GM12872 (cell line): Measurements from ENCODE around the gene CAPN7.

ENCODE experiments used
- CTCF ChIP-seq: IDR thresholded peaks from 3 replicates; pipeline ENCODE4 v1.5.1; 2011; ENCODE audit warnings: low read depth, mild to moderate bottlenecking, low read length, moderate library complexity; ENCODE audit not compliant: insufficient read depth

Gene CAPN7

GRCh38 chr3:15228147-15228546, 22.1 kb downstream of the CAPN7 start:
- TF ChIP-seq CTCF = no peak

DNA sequence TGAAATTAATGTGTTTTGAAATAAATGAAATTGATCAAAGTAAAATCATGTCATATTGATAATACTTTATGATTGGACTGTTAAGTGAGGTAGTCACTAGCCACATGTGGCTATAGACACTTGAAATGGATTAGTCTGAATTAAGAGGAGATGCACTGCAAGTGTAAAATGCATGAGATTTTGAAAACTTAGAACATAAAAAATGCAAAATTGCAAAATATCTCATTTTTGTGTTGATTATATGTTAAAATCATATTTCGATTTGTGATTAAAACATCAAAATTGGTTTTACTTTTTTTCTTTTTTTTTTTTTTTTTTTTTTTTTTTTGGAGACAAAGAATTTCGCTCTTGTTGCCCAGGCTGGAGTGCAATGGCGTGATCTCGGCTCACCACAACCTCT, 23.2 kb downstream of the CAPN7 start:
- no peak for TF ChIP-seq CTCF

DNA sequence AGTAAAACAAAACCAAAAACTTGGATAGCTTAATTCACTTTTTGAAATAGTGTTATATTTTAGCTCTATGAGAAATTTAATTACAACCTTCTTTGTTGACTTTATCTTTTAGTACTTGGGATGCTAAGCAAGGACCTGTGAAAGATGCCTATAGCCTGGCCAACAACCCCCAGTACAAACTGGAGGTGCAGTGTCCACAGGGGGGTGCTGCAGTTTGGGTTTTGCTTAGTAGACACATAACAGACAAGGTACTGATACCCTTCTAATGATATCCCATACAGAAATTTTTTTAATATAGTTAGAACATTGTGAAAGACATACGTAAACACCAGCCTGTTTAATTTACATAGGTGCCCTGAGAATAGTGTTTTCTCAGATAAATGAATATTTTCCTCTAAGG, 35.3 kb downstream of the CAPN7 start:
- TF ChIP-seq CTCF = peak; percentile 51; the same call in 2 of the 3 replicates

DNA sequence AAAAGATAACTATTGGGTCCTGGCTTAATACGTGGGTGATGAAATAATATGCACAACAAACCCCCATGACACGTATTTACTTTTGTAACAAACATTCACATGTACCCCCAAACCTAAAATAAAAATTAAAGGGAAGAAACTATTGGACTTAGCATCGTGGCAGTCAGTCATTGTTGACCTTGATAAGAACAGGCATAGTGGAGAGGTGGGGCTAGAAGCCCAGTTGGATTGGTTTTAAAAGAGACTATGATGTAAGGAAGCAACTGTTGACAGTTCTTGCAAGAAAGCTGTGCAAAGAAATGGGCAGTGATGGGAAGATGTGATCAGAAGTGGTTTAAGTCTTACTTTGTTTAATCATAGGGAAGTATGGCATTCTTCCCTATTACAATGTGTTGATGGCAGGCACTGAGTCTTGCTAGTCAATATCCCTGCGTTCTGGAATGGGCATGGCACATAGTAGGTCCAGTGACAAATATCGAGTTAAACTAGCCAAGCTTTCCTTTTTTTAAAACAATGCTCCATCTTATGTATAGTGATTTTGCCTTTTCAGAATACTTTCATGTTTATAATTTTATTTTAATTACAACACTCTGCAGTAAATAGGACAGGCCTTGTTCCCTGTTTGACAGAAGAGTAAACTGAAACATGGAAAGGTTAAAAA, 37.9 kb downstream of the CAPN7 start:
- TF ChIP-seq CTCF = no peak

DNA sequence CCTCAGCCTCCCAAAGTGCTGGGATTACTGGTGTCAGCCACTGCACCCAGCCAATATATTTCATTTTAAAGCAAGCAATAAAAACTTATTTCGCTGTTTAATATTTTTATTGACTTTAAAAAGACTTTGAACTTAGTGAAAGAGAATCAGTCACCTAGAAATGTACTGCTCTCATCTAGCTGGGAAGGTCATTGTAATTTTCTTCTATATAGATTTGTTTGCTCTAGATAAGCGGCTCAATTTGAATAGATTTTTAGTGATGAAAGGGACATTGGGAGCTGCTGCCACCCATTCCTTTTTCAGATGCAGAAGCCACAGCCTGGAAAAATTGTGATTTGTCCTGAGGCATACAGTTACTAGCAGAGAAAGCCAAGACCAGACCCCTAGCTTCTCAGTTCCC, 40.1 kb downstream of the CAPN7 start:
- TF ChIP-seq CTCF = no peak

GRCh38 chr3:15253023-15253697, 47.1 kb downstream of the CAPN7 start:
- no peak for TF ChIP-seq CTCF

DNA sequence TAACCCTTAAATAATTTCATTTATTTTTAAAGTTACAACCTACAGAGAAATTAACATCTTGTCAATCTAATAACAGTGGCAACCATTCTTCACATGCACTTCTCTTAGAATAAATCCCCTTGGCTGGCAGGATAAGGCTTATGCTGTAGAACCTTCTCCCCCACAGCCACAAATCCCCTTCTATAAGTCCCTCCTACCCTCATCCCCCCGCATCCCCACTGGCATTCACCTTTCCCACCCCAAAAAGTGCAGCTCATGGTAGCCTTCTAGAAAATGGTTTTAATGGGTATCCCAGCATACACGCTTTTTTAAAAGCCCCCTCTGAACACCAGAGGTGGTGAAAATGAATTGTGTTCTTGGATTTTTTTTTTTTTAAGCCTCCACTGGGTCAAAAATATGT, 49.2 kb downstream of the CAPN7 start:
- no peak for TF ChIP-seq CTCF
